GM10847 (cell line): ENCODE measurements around the gene PDIA3.

Experiments
- POLR2A ChIP-seq: IDR thresholded peaks from 2 replicates; pipeline ENCODE4 v1.6.1; 2011; ENCODE audit not compliant: insufficient read length; ENCODE audit errors: extremely low read depth

The PDIA3 gene

DNA sequence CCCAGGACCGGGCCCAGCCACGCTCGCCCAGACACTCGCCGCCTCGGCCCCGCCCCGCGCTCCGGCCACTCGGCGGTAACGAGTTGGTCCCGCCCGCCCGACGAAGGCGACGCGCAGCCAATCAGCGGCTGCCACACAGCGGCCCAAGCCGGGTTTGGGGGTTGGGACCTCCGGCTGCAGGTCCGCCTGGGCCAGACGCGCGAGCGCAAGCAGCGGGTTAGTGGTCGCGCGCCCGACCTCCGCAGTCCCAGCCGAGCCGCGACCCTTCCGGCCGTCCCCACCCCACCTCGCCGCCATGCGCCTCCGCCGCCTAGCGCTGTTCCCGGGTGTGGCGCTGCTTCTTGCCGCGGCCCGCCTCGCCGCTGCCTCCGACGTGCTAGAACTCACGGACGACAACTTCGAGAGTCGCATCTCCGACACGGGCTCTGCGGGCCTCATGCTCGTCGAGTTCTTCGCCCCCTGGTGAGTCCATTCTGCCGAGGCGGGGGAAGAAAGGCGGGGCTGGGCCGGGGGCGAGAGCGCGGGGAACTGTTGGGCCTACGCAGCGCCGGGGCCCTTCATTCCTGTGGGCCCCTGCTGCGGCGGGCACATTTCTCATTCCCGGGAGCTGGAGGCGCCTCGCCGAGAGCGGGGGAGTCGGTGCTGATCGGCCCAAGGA is at the start of gene PDIA3:
Gene PDIA3 (plus strand): TSS at position 194 of the 658 bp plus-strand sequence. CDS start 102 bp downstream, at position 296.
- peak; percentile 88 for TF ChIP-seq POLR2A

DNA sequence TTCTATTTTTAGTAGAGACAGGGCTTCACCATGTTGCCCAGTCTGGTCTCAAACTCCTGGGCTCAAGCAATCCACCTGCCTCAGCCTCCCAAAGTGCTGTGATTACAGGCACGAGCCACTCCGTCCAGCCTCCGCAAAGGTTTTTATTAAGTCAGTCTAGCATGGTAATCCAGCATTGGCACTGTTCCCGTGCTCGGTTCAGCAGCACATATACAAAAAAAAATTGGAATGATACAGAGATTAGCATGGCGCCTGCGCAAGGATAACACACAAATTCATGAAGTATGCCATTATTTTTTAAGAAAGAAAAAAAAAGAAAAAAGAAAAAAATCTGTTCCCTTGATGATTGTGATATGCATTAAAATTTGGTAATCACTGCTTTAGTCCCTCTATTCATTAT is 44.1 kb upstream of the PDIA3 start:
- no peak for TF ChIP-seq POLR2A

DNA sequence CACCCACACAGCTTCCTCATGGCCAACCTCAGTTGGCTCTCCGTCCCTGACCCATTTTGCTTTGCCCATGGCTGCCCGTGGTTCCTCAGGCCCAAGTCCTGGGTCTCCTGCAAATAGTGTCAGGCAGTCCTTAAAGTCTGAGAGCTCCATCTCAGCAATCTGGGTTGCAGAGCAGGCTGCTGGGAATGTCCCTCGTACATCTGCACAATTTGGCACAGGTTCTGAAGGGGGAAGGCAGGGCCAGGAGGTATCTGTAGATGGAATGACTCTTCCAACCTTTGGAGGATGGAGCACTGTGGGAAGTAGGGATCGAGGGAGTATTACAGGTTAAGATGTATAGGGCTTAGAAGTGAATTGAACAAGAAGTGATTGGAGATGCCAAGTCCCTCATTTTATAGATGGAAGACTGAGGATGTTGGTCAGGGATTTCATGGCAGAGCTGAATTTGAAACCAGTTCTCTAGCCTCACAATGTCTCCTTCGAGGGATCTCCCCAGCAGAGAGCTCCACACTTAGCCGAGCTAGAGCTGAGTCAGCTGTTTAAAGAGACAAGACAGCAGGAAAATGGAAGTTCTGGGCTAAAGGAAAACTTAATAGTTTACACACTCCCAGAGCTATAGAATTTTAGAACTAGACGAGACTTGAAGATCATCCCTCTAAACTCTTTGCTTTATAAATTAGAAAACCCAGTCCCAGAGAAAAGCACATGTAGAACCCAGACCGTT is 43.4 kb upstream of the PDIA3 start:
- TF ChIP-seq POLR2A: no peak

DNA sequence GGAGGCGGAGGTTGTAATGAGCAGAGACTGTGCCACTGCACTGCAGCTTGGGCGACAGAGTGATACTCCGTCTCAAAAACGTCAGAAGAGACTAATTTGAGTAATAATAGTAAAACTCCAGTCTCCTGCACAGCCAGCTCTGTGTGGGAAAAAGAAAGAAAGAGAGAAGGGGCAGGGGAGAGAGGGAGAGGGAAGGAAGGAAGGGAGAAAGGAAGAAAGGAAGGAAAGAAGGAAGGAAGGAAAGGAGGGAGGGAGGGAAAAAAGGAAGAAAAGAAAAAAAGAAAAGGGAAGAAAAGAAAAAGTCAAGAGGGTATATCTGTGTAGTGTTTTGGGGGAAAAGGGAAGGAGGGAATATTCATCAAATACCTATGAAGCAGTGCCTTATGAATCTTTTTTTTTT is 23.1 kb upstream of the PDIA3 start:
- TF ChIP-seq POLR2A: no peak

DNA sequence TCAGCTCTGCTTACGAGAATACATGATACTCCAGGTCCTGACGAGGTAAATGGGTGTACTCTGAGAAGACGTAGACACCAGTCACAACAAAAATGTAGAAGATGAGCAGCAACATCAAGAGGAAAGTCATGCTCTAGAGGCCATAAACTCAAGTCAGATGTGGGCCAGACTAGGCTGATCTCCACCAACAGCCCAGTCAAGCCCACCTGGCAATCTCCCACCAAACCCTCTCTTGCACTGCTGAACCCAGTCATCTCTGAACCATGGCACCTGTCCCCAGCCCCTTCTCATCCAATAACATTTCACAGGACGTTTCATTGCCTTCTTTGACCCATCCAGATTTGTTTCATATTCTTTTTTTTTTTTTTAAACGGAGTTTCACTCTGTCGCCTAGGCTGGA is 10.8 kb upstream of the PDIA3 start:
- TF ChIP-seq POLR2A: no peak

DNA sequence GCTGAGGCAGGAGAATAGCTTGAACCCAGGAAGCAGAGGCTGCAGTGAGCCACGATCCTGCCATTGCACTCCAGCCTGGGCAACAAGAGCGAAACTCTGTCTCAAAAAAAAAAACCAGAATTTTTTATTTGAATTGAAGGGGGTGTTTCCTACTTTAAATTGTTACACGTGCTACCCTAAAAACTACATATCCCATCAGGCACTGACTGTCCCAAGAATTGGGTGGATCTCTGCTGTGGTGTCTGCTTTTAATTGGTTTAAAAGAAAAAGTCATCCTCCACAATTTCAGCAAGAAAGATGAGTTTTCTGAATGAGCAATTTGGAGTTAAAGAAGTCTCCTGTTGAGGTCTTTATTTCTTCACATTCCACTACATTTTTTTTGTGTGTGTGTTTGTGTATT is 2.1 kb downstream of the PDIA3 start:
- no peak for TF ChIP-seq POLR2A

DNA sequence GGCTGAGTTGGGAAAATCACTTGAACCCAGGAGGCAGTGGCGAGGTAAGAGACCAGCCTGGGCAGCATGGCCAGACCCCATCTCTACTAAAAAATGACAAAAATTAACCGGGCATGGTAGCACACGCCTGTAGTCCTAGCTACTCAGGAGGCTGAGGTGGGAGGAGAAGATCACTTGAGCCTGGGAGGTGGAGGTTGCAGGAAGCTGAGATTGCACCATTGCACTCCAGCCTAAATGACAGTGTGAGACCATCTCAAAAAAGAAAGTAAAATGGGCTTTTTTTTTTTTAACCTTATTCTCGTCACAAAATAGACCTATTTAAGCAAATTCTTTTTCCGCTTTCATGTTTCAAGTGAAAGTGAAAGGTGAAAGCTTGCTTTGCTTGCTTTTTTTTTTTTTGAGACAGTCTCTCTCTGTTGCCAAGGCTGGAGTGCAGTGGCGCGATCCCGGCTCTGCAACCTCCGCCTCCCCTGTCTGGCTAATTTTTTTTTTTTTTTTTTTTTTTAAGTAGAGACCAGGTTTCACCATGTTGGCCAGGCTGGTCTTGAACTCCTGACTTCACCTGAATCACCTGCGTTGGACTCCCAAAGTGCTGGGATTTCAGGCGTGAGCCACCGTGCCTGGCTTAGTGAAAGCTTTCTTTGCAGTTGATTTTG is 3.6 kb downstream of the PDIA3 start:
- no peak for TF ChIP-seq POLR2A

DNA sequence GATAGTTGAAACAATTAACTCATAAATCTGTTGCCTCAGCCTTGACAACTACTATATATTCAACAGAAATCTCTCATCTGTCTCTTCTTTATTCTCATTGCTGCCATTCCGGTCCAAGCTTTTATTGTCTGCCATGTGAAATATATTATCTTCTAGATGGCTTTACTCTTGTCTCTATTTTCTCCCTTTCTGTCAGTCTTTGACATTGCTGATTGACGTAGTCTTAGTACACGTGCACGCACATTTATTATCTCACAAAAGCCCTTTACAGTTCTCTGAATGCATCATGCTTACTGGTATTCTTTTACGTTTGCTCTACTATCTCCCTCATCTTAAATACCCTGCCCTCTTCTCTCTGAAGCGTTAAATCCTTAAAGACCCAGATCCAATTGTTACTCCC is 5.6 kb downstream of the PDIA3 start:
- TF ChIP-seq POLR2A: no peak

DNA sequence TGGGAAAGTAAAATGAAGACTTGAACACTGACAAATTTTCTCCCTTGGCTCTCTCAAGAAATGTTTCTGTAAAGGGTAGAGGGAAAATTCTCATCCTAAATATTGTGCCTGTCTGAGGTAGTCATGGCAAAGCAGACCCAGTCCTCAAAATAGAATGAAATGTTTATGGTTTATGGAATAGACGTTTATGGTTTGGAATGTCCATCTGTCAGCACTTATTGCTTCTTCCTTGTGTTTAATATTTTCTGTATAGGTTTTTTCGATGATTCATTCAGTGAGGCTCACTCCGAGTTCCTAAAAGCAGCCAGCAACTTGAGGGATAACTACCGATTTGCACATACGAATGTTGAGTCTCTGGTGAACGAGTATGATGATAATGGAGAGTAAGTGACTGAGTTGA is 16.6 kb downstream of the PDIA3 start:
- TF ChIP-seq POLR2A: no peak

DNA sequence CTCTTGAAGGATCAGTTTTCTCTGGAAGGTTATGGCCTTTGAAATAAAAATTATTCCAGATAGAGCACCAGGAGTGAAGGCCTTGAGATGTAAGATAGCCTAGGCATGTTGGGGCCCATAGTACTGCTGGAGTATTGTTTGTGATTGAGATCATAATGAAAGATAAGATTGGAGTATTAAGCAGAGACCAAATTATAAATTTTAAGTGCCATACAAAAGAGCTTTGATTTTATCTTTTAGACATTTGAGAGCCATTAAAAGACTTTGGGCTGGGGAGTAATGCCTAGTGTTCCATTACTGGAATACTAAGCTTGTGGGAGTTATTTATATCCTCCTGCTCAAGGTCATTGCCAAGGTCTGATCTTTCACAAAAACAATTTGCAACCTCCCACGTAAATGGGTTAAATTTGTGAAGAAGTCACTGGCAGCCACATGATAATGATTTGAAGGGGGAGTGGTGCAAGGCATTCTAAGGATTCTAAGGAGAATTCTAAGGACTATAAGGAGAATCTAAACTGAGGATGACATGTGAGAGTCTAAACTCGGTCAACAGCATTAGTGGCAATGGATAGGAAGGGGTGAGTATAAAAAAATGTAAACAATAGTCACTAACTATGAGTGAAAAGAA is 17.7 kb downstream of the PDIA3 start:
- TF ChIP-seq POLR2A: no peak

DNA sequence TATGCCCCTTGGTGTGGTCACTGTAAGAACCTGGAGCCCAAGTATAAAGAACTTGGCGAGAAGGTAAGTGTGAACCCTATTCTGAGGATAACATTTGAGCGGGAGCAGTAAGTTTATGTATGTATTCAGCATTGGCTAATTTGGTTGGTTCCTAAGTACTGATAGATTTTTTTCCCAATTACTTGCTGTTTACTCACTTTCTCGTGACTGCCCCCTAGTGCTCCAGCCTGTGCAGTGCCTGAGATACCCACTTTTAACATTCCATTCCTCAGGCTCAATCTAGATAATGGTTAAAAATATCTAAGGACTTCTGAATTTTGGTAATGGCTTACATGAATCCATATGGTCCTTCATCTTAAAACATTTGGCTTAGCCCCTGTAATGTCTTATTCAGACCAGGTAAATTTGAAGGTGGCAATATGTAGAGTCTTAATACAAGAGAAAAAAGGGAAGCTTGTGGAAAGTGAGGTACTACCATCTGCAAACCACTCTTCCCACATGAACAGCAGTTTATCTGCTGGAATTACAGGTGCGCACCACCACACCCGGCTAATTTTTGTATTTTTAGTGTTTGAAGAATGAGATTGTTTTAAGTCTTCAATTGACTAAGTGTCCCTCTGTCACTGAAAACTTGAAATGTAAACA is 23.5 kb downstream of the PDIA3 start:
- no peak for TF ChIP-seq POLR2A

DNA sequence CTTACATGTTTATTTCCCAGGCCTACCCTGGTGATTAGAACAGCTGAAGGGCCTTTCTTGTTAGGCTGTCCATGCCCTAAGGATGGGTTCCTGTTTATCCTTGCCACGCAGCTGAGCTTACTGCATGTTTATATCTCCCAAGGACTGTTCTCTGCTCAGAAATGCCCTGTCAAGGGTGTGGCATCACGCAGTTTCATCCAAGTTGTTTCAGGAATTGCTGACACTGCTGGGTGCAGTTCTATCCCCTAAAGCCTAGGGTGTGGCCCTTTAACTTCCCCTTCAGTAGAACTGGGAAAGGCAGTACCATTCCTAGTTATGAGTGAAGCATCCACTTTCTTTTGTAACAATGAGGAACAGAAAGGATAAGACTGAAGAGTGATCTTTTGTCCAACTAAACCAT is 25.6 kb downstream of the PDIA3 start:
- TF ChIP-seq POLR2A: no peak

DNA sequence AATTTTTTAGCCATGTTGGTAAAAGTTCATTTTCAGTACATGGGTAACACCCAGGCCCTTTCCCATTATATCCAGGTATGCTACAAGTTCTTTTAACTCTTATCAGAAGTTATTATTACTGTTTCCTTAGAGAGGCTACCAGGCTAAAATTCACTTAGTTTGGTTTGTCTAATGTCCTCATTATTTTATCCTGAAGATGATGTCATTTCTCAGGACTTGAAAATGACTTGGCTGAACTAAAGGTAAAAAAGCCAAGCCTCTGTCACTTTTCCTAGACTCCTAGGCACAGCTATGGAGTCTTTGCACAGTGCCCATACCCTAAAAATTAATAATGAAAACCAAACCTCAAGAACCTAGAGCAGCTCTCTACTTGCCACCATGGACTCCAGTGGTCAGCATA is 26.4 kb downstream of the PDIA3 start:
- TF ChIP-seq POLR2A: no peak

DNA sequence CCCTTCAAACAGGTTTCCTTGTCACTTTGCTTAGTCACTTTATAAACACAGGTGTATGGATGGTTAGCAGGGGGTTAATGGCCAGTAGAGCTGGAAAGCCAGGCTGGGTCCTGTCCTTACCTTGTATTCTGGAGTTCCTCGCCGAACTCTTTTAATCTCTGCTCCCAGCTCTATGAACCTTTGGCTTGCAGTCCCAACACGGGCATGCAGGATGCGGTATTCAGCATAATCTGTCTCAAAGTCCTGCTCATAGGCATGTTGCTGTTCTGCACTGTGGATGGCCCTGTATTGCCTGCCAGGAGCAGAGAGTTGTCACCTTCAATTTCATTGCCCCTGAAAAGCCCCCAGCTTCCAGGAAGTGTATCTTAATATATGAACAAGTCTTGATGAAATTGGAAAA is 27.8 kb downstream of the PDIA3 start:
- no peak for TF ChIP-seq POLR2A

DNA sequence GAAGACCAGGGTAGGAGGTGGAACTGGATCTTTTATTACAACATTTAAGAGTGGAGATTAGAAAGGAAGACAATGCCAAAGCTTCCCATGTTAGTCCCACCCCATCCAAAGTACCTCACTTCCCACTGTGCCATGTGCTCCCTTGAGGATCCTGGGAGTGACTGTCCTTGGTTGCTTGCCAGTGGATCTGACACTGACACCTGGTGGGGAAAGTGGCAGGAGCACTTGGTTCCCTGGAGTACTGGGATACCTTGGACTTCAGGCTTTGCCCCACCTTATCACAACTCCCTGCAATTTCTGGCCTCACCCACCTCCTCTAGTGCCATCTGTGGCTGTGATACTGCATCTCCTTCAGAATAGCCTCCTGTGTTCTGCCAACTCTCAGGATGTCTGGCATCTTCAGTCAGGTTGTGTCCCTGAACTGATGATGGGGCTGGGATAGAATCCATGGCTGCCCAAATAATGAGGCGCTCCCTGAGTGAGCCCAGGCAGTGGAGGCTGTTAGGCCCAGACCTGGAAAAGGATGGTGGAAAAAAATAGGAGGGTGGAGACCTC is 29.2 kb downstream of the PDIA3 start:
- TF ChIP-seq POLR2A: no peak
